Activated CD4-positive, alpha-beta T cell treated with anti-CD3 and anti-CD28 coated beads for 36 hours (primary cell): ENCODE data around the gene BABAM2. TPM values are rescaled to one million over a fixed set of nuclear protein-coding genes. Genes with fewer than 3 reads are reported as not detected.
A peak's percentile ranks its signal among the peaks of the same experiment; 100 is the strongest.

Experiments used
- ATAC-seq: fragments of 200-7000 bp; cut with Tn5 transposase; one replicate; pipeline ENCODE4 v1.10.0; 2021; ENCODE audit warnings: mild to moderate bottlenecking, moderate library complexity
- CTCF ChIA-PET: fragments of 350-600 bp; sonication (Branson Sonifier 250); formaldehyde crosslinking; loops from one replicate; lab custom pipeline; 2021; ENCODE audit warnings: antibody characterized with exemption; lab: Charles Lee
- POLR2A ChIA-PET: fragments of 350-600 bp; sonication (Branson Sonifier 250); formaldehyde crosslinking; loops from one replicate; lab custom pipeline; 2021; ENCODE audit warnings: antibody characterized with exemption, inconsistent platforms; lab: Charles Lee
- DNase-seq: peaks from one replicate; pipeline ENCODE4 v3.0.0-alpha.2; 2020
- H3K27ac Mint-ChIP-seq: one replicate; pipeline ENCODE4 v1.8.0; 2021; ENCODE audit warnings: mixed read lengths
- H3K27me3 Mint-ChIP-seq: one replicate; pipeline ENCODE4 v1.8.0; 2021; ENCODE audit warnings: mixed read lengths
- H3K36me3 Mint-ChIP-seq: one replicate; pipeline ENCODE4 v1.8.0; 2021; ENCODE audit warnings: low read depth, mixed read lengths
- H3K4me1 Mint-ChIP-seq: one replicate; pipeline ENCODE4 v1.8.0; 2021; ENCODE audit warnings: mixed read lengths
- H3K4me3 Mint-ChIP-seq: one replicate; pipeline ENCODE4 v1.8.0; 2021; ENCODE audit warnings: mild to moderate bottlenecking, moderate library complexity, mixed read lengths
- H3K9me3 Mint-ChIP-seq: one replicate; pipeline ENCODE4 v1.8.0; 2021; ENCODE audit warnings: low read depth, mixed read lengths
- intact Hi-C, 2 experiments: fragments of 100-400 bp; cut with DNase I in 1 of 2; cut with micrococcal nuclease in 1 of 2; formaldehyde crosslinking; loops; one replicate each; pipeline versions ENCODE4 v1.14.2 to v1.15.1; 2022 to 2024; cut with DNase I, micrococcal nuclease
- total RNA-seq, 2 experiments: library from RNA; stranded (reverse); gene quantifications; one replicate each; pipeline ENCODE4 v1.2.3, GENCODE V29; 2021

BABAM2 gene
- total RNA-seq, 2 experiments from 2014 or later: 58.4 to 81.1 TPM

GRCh38 chr2:28201671-28202180, 311.2 kb downstream of the BABAM2 start:
- Mint-ChIP-seq H3K27ac (no peak overlapping the region), H3K9me3 (no peaks in the 10 kb centered on the region), H3K4me1 (no peaks in the 10 kb centered on the region), H3K4me3 (no peak overlapping the region), H3K27me3 (no peaks in the 10 kb centered on the region), H3K36me3 (peaks cover 3% of the 10 kb centered on the region)
- intact Hi-C loops: no loop called here
- DNase-seq (no peak), ATAC-seq (no peak)
- CTCF ChIA-PET: no interaction called here
- POLR2A ChIA-PET: no interaction called here

- no peak overlapping the region for H3K4me3 Mint-ChIP-seq
- intact Hi-C loops: no loop called here
- DNase-seq (no peak), ATAC-seq (no peak)
- no peaks in the 10 kb centered on the region for H3K4me1 Mint-ChIP-seq
- CTCF ChIA-PET: interaction anchor here (0.7 kb wide), 1 partner anchor 22 kb away, joined by 4 read pairs; no protein-coding TSS in a partner anchor
- H3K9me3 Mint-ChIP-seq: no peaks in the 10 kb centered on the region
- POLR2A ChIA-PET: interaction anchor here (0.7 kb wide), 1 partner anchor 324 kb away, joined by 4 read pairs; no protein-coding TSS in a partner anchor
- no peak overlapping the region for H3K27ac Mint-ChIP-seq
- H3K36me3 Mint-ChIP-seq: peaks cover 3% of the 10 kb centered on the region
- H3K27me3 Mint-ChIP-seq: no peaks in the 10 kb centered on the region
Observed at GRCh38 chr2:28202719-28203118, 312.2 kb downstream of the BABAM2 start.

- ChIA-PET POLR2A (no interaction called here), CTCF (no interaction called here)
- Mint-ChIP-seq H3K4me3 (no peak overlapping the region), H3K27me3 (no peaks in the 10 kb centered on the region), H3K27ac (no peak overlapping the region), H3K36me3 (peaks cover 3% of the 10 kb centered on the region), H3K4me1 (no peaks in the 10 kb centered on the region), H3K9me3 (no peaks in the 10 kb centered on the region)
- DNase-seq: no peak
- intact Hi-C loops: no loop called here
- no peak for ATAC-seq
Observed at GRCh38 chr2:28206762-28207161, 316.2 kb downstream of the BABAM2 start.

- Mint-ChIP-seq H3K27ac (no peak overlapping the region), H3K9me3 (no peaks in the 10 kb centered on the region), H3K4me1 (no peaks in the 10 kb centered on the region), H3K36me3 (no peaks in the 10 kb centered on the region), H3K27me3 (no peaks in the 10 kb centered on the region), H3K4me3 (no peak overlapping the region)
- ATAC-seq (no peak), DNase-seq (no peak)
- CTCF ChIA-PET: no interaction called here
- POLR2A ChIA-PET: no interaction called here
- intact Hi-C loops: no loop called here
Observed at GRCh38 chr2:28209261-28209691, 318.7 kb downstream of the BABAM2 start.

GRCh38 chr2:28209864-28210263, 319.3 kb downstream of the BABAM2 start:
- H3K27ac Mint-ChIP-seq: no peak overlapping the region

GRCh38 chr2:28210535-28210934, 320.0 kb downstream of the BABAM2 start:
- DNase-seq: no peak
- intact Hi-C loops: no loop called here

More at GRCh38 chr2:28209864-28210263, 319.3 kb downstream of the BABAM2 start:
- POLR2A ChIA-PET: no interaction called here
- DNase-seq: no peak
- CTCF ChIA-PET: interaction anchor here (1.0 kb wide), 1 partner anchor 17 kb away, joined by 3 read pairs; no protein-coding TSS in a partner anchor
- H3K9me3 Mint-ChIP-seq: no peaks in the 10 kb centered on the region
- intact Hi-C loops: no loop called here
- H3K36me3 Mint-ChIP-seq: no peaks in the 10 kb centered on the region
- no peak for ATAC-seq
- no peaks in the 10 kb centered on the region for H3K27me3 Mint-ChIP-seq
- no peak overlapping the region for H3K4me3 Mint-ChIP-seq
- H3K4me1 Mint-ChIP-seq: no peaks in the 10 kb centered on the region

GRCh38 chr2:28216331-28216730, 325.8 kb downstream of the BABAM2 start:
- peaks cover 7% of the 10 kb centered on the region for H3K4me1 Mint-ChIP-seq
- no peak overlapping the region for H3K4me3 Mint-ChIP-seq
- H3K27me3 Mint-ChIP-seq: no peaks in the 10 kb centered on the region
- no peaks in the 10 kb centered on the region for H3K36me3 Mint-ChIP-seq
- CTCF ChIA-PET: no interaction called here
- H3K9me3 Mint-ChIP-seq: no peaks in the 10 kb centered on the region
- intact Hi-C loops: no loop called here
- no peak overlapping the region for H3K27ac Mint-ChIP-seq
- ATAC-seq: no peak
- DNase-seq: no peak
- POLR2A ChIA-PET: no interaction called here

More at GRCh38 chr2:28210535-28210934, 320.0 kb downstream of the BABAM2 start:
- H3K27me3 Mint-ChIP-seq: no peaks in the 10 kb centered on the region
- ChIA-PET POLR2A (no interaction called here), CTCF (interaction anchor here (1.0 kb wide), 1 partner anchor 16 kb away, joined by 3 read pairs; no protein-coding TSS in a partner anchor)
- H3K4me1 Mint-ChIP-seq: no peaks in the 10 kb centered on the region
- no peak for ATAC-seq
- no peaks in the 10 kb centered on the region for H3K9me3 Mint-ChIP-seq
- H3K4me3 Mint-ChIP-seq: no peak overlapping the region
- no peaks in the 10 kb centered on the region for H3K36me3 Mint-ChIP-seq
- H3K27ac Mint-ChIP-seq: no peak overlapping the region

GRCh38 chr2:28217042-28217740, 326.7 kb downstream of the BABAM2 start:
- ATAC-seq (no peak), DNase-seq (no peak)
- ChIA-PET CTCF (interaction anchor here (0.9 kb wide), 1 partner anchor 236 kb away, joined by 4 read pairs; no protein-coding TSS in a partner anchor), POLR2A (no interaction called here)
- intact Hi-C loops: no loop called here
- no peaks in the 10 kb centered on the region for H3K9me3 Mint-ChIP-seq
- no peak overlapping the region for H3K27ac Mint-ChIP-seq
- H3K4me3 Mint-ChIP-seq: no peak overlapping the region
- H3K4me1 Mint-ChIP-seq: peaks cover 7% of the 10 kb centered on the region
- H3K27me3 Mint-ChIP-seq: no peaks in the 10 kb centered on the region
- no peaks in the 10 kb centered on the region for H3K36me3 Mint-ChIP-seq

GRCh38 chr2:28219138-28219537, 328.6 kb downstream of the BABAM2 start:
- ChIA-PET POLR2A (no interaction called here), CTCF (interaction anchor here (0.8 to 2.5 kb wide), 2 partner anchors 14 to 63 kb away, joined by 3 to 7 read pairs; no protein-coding TSS in a partner anchor)
- Mint-ChIP-seq H3K27ac (no peak overlapping the region), H3K9me3 (no peaks in the 10 kb centered on the region), H3K4me3 (no peak overlapping the region), H3K36me3 (no peaks in the 10 kb centered on the region), H3K4me1 (peaks cover 7% of the 10 kb centered on the region), H3K27me3 (no peaks in the 10 kb centered on the region)
- ATAC-seq (no peak), DNase-seq (no peak)
- intact Hi-C loops: no loop called here

GRCh38 chr2:28219758-28220368, 329.3 kb downstream of the BABAM2 start:
- H3K9me3 Mint-ChIP-seq: no peaks in the 10 kb centered on the region
- H3K27ac Mint-ChIP-seq: no peak overlapping the region
- peaks cover 7% of the 10 kb centered on the region for H3K4me1 Mint-ChIP-seq
- POLR2A ChIA-PET: interaction anchor here (0.6 kb wide), 1 partner anchor 464 kb away, joined by 6 read pairs; no protein-coding TSS in a partner anchor
- no peaks in the 10 kb centered on the region for H3K36me3 Mint-ChIP-seq
- H3K4me3 Mint-ChIP-seq: no peak overlapping the region
- DNase-seq (peak; percentile 6), ATAC-seq (peak; percentile 36)
- intact Hi-C loops: no loop called here
- H3K27me3 Mint-ChIP-seq: no peaks in the 10 kb centered on the region
- CTCF ChIA-PET: interaction anchor here (0.8 to 2.5 kb wide), 3 partner anchors 11 to 63 kb away, joined by 3 to 7 read pairs (median 4); no protein-coding TSS in a partner anchor

GRCh38 chr2:28224648-28225472, 334.3 kb downstream of the BABAM2 start:
- no peak for ATAC-seq
- POLR2A ChIA-PET: interaction anchor here (0.7 kb wide), 1 partner anchor 292 kb away, joined by 3 read pairs; no protein-coding TSS in a partner anchor
- no peak overlapping the region for H3K4me3 Mint-ChIP-seq
- H3K27ac Mint-ChIP-seq: peak overlapping the region; percentile 42
- H3K9me3 Mint-ChIP-seq: no peaks in the 10 kb centered on the region
- DNase-seq: no peak
- no peaks in the 10 kb centered on the region for H3K27me3 Mint-ChIP-seq
- intact Hi-C loops: no loop called here
- CTCF ChIA-PET: interaction anchor here (0.7 to 1.0 kb wide), 4 partner anchors 10 to 46 kb away, joined by 3 to 4 read pairs (median 3); no protein-coding TSS in a partner anchor
- peaks cover 7% of the 10 kb centered on the region for H3K4me1 Mint-ChIP-seq
- no peaks in the 10 kb centered on the region for H3K36me3 Mint-ChIP-seq
